C4-2B (cell line): Measurements from ENCODE around the gene CHD2.

Experiments used
- ZFX ChIP-seq: fragments of 450-650 bp; IDR thresholded peaks from 2 replicates; pipeline ENCODE4 v1.6.1; 2017
- TF ChIP-seq, protein P1 (sequence below): fragments of 450-650 bp; conservative IDR thresholded peaks from 2 replicates; pipeline ENCODE4 v1.5.1; 2017; ENCODE audit warnings: mild to moderate bottlenecking

DNA sequence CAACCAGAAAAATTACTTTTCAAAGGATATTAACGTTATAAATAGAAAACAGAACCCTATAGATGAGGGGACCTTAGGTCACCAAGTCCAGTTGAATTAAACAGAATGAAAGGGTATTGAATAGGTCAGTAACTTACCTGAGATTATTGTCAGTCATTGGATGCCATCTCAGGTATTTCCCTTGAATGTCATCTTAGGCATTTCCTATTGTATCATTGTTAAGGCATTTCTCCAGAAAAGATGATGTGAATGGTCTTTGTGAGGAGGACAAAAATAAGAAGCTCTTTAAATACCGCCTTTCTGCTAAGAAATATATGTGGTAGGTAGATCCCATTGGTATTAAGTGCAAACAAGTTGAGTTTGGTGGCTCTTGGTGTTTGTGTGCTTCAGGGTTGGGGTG, 55.6 kb downstream of the CHD2 start:
- TF ChIP-seq, protein P1, sequence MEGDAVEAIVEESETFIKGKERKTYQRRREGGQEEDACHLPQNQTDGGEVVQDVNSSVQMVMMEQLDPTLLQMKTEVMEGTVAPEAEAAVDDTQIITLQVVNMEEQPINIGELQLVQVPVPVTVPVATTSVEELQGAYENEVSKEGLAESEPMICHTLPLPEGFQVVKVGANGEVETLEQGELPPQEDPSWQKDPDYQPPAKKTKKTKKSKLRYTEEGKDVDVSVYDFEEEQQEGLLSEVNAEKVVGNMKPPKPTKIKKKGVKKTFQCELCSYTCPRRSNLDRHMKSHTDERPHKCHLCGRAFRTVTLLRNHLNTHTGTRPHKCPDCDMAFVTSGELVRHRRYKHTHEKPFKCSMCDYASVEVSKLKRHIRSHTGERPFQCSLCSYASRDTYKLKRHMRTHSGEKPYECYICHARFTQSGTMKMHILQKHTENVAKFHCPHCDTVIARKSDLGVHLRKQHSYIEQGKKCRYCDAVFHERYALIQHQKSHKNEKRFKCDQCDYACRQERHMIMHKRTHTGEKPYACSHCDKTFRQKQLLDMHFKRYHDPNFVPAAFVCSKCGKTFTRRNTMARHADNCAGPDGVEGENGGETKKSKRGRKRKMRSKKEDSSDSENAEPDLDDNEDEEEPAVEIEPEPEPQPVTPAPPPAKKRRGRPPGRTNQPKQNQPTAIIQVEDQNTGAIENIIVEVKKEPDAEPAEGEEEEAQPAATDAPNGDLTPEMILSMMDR, result no peak
- TF ChIP-seq ZFX, result no peak
